Keratinocyte (primary cell): ENCODE results near the gene KLHL29.

ENCODE experiments used
- CTCF ChIP-seq, 3 experiments: IDR thresholded peaks in 1 of 3; conservative IDR thresholded peaks in 1 of 3; optimal IDR thresholded peaks in 1 of 3; 2 replicates in 2 of 3; 3 replicates in 1 of 3; pipeline versions ENCODE3 to v1.5.1; 2011; ENCODE audit warnings: low read length in 3 of 3, mild to moderate bottlenecking in 3 of 3, moderate library complexity in 2 of 3, control low read depth in 1 of 3, inconsistent platforms in 1 of 3; ENCODE audit not compliant: insufficient read depth in 2 of 3; ENCODE audit errors: extremely low read depth in 1 of 3
- EZH2 ChIP-seq: IDR thresholded peaks from one replicate; pipeline ENCODE4 v1.6.1; 2012; ENCODE audit warnings: inconsistent platforms, mild to moderate bottlenecking, low read length, moderate library complexity

GRCh38 chr2:23433282-23433681 lies 48.3 kb downstream of the KLHL29 start:
- TF ChIP-seq CTCF (optimal IDR thresholded peaks at IDR 0.05 in 1 of 3, IDR thresholded peaks at IDR 0.05 in 1 of 3, conservative IDR thresholded peaks at IDR 0.05 in 1 of 3; ENCODE audit: extremely low read depth in 1 of 3, insufficient read depth in 2 of 3, low read length in 3 of 3) (no peak), EZH2 (no peak)
